BLaER1 (cell line): ENCODE data around the gene NCAPG2.
A peak's percentile ranks its signal among the peaks of the same experiment; 100 is the strongest.
"Not testable (repeated sequence)": the region's sequence is repeated elsewhere in the genome, so short reads cannot be mapped to it uniquely, and the experiment has no call there.

ENCODE experiments used
- H3K27ac ChIP-seq: shearing (Covaris generic); formaldehyde crosslinking; 2 replicates; pipeline ENCODE4 v1.8.1; 2022
- H3K27me3 ChIP-seq: shearing (Covaris generic); formaldehyde crosslinking; 2 replicates; pipeline ENCODE4 v1.8.1; 2022
- H3K36me3 ChIP-seq: shearing (Covaris generic); formaldehyde crosslinking; 2 replicates; pipeline ENCODE4 v1.8.1; 2022
- H3K4me1 ChIP-seq: shearing (Covaris generic); formaldehyde crosslinking; 2 replicates; pipeline ENCODE4 v1.8.1; 2022
- H3K4me2 ChIP-seq: shearing (Covaris generic); formaldehyde crosslinking; 2 replicates; pipeline ENCODE4 v1.8.1; 2022
- H3K4me3 ChIP-seq: shearing (Covaris generic); formaldehyde crosslinking; 2 replicates; pipeline ENCODE4 v1.8.1; 2022
- H3K9ac ChIP-seq: shearing (Covaris generic); formaldehyde crosslinking; 2 replicates; pipeline ENCODE4 v1.8.1; 2022
- H3K9me3 ChIP-seq: shearing (Covaris generic); formaldehyde crosslinking; 2 replicates; pipeline ENCODE4 v1.8.1; 2022
- H4K20me1 ChIP-seq: shearing (Covaris generic); formaldehyde crosslinking; 2 replicates; pipeline ENCODE4 v1.8.1; 2022
- Cebpa-rat ChIP-seq: shearing (Covaris generic); IDR thresholded peaks from 2 replicates; pipeline ENCODE4 v1.8.1; 2022

Gene NCAPG2

DNA sequence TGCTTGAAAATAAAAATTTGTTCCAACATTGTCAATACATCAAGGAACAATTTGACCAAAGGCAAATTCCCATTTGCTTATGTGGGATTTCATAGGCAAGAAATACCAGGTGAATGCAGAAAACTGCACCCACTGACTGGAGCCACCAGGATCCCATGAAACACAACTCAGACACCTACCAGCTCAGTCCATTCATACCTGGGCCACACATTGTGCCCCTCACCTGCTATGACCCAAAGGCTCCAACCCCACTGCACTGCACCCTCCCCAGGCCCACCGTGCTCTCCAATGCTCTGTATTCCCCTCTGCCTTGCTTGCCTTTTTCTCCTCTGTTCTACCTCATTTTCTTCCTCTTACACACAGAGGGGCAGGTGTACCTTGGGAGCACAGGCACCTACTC is 5.3 kb downstream of the NCAPG2 start:
- no peak overlapping the region for H3K9ac ChIP-seq
- peaks cover 45% of the 10 kb centered on the region for H3K4me1 ChIP-seq
- H3K9me3 ChIP-seq, result no peaks in the 10 kb centered on the region
- H3K27me3 ChIP-seq, result no peaks in the 10 kb centered on the region
- no peak overlapping the region for H3K4me2 ChIP-seq
- TF ChIP-seq Cebpa-rat, result no peak
- H3K36me3 ChIP-seq, result peaks cover 74% of the 10 kb centered on the region
- H3K4me3 ChIP-seq, result no peak overlapping the region
- H3K27ac ChIP-seq, result no peak overlapping the region
- peaks cover 31% of the 10 kb centered on the region for H4K20me1 ChIP-seq

DNA sequence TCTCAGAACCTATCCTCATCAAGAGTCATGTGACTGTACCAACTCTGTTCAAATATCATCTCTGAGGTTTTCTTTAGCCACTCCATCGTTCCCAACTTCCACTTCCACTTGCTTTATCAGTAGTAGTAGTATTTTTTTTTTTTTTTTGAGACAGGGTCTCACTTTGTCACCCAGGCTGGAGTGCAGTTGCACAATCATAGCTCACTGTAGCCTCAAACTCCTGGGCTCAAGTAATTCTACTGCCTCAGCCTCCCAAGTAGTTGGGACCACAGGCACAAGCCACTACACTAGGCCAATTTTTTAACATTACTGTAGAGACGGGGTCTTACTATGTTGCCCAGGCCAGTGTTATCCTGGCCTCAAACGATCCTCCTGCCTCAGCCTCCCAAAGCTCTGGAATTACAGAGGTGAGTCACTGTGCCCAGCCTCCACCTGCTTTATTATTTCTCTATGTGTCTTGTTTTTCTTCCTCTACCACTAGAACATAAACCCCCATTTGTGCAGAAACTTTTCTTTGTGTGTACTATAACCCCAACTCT is 5.9 kb downstream of the NCAPG2 start:
- Histone ChIP-seq H4K20me1 (peaks cover 34% of the 10 kb centered on the region), H3K36me3 (peaks cover 80% of the 10 kb centered on the region), H3K27me3 (no peaks in the 10 kb centered on the region), H3K4me1 (peaks cover 40% of the 10 kb centered on the region), H3K4me3 (no peak overlapping the region), H3K9ac (no peak overlapping the region), H3K27ac (no peak overlapping the region), H3K9me3 (no peaks in the 10 kb centered on the region), H3K4me2 (no peak overlapping the region)
- no peak for TF ChIP-seq Cebpa-rat

DNA sequence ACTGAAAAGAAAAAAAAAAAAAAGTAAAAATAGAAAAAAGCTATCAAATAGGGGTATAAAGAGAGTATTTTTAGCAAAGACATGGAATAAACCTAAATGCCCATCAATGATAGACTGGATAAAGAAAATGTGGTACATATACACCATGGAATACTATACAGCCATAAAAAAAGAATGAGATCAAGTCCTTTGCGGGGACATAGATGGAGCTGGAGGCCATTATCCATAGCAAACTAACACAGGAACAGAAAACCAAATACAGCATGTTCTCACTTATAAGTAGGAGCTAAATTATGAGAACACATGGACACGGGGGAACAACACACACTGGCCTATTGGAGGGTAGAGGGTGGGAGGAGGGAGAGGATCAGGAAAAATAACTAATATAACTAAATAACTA is 7.0 kb downstream of the NCAPG2 start:
- H3K9me3 ChIP-seq, H3K9ac ChIP-seq, H3K4me3 ChIP-seq, H3K4me2 ChIP-seq, H3K27me3 ChIP-seq, H3K27ac ChIP-seq: not testable (repeated sequence)
- Histone ChIP-seq H3K4me1 (peaks cover 29% of the 10 kb centered on the region), H3K36me3 (peaks cover 83% of the 10 kb centered on the region), H4K20me1 (peaks cover 34% of the 10 kb centered on the region)

DNA sequence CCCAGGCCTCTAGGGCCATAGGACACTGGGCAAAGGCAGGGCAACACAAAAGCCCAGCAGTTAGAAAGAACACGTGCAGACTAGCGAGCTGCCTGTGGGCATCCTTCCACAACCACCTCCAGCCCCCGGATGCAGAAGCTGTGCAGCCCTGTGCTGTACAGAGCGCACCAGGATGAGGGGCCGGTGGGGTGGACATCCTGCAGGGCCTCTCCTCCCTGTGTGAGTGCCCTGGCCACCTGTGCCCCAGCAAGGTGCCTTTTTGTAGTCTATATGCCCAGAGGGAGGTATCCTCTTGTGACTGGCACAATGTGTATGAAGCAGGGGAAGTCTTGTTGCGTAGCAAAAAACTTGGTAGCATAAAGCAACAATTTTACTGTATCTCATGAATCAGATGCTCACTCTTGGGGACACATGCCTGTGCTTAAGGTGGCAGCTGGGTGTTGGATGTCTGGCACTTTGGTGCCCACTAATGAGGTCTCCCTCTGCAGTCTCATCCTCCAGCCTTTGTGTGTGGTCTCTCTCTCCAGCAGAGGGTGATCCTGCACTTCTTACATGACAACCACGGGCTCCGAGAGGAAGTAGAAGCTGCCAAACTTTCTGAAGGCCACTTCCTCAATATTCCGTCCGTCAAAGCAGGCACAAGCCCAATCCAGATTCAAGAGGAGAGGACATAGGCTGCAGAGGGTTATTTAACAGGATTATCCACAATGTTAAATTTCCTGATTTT is 8.7 kb downstream of the NCAPG2 start:
- peak overlapping the region; percentile 35 for H3K4me2 ChIP-seq

DNA sequence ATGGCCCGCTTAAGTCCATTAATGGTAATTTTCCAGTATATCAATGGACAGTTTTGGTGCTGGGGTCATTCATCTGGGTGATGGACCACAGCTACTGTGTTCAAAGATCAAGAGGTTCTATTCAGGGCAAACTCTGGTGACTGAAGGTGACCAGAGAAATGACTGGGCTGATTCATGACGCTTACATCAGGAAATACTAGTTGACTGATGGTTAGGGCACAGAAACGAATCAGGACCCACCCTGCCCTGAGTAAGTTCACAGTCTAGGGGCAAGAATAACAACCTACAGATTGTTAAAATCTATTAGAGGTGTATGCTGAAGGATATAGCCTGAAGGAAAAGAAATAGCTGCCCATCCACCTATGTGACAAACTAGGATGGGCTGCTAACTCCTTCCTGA is 9.5 kb downstream of the NCAPG2 start:
- Histone ChIP-seq H3K4me3 (no peak overlapping the region), H3K9ac (0 out of 2 replicates have a peak overlapping the region, but pooled peaks have one; percentile 6), H4K20me1 (peaks cover 29% of the 10 kb centered on the region), H3K27ac (no peak overlapping the region), H3K4me2 (no peak overlapping the region), H3K4me1 (peaks cover 14% of the 10 kb centered on the region), H3K27me3 (no peaks in the 10 kb centered on the region), H3K36me3 (peaks cover 83% of the 10 kb centered on the region), H3K9me3 (no peaks in the 10 kb centered on the region)
- TF ChIP-seq Cebpa-rat, result no peak

More for the DNA sequence above, 8.7 kb downstream of the NCAPG2 start:
- H3K27ac ChIP-seq, result no peak overlapping the region
- no peak overlapping the region for H3K4me3 ChIP-seq
- H3K36me3 ChIP-seq, result peaks cover 81% of the 10 kb centered on the region
- H3K9ac ChIP-seq, result 0 out of 2 replicates have a peak overlapping the region, but pooled peaks have one; percentile 6
- no peaks in the 10 kb centered on the region for H3K27me3 ChIP-seq
- TF ChIP-seq Cebpa-rat, result no peak
- peaks cover 32% of the 10 kb centered on the region for H4K20me1 ChIP-seq
- H3K4me1 ChIP-seq, result peaks cover 17% of the 10 kb centered on the region
- H3K9me3 ChIP-seq, result no peaks in the 10 kb centered on the region

DNA sequence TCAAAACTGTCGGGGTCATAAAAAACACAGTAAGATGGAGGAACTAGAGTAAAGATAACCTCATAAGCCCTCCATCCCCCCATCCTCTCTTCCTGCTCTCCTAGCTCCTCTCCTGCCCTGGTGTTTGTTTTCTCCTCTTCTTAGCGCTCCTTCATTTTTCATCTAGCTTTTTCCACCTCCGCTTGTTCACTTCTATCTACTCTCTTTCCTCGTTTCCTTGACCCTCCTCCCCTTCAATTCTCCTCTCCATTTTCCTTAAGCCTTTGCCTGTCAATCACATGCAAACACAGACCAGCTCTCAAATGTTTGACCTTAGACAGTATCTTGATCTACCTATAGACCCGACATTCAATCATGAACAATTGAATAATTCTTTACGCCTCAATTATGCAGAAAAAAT is 10.0 kb downstream of the NCAPG2 start:
- H3K9me3 ChIP-seq, result no peaks in the 10 kb centered on the region
- H3K4me3 ChIP-seq, result no peak overlapping the region
- no peaks in the 10 kb centered on the region for H3K27me3 ChIP-seq
- no peak overlapping the region for H3K4me2 ChIP-seq
- peaks cover 14% of the 10 kb centered on the region for H3K4me1 ChIP-seq
- peaks cover 81% of the 10 kb centered on the region for H3K36me3 ChIP-seq
- H4K20me1 ChIP-seq, result peaks cover 29% of the 10 kb centered on the region
- TF ChIP-seq Cebpa-rat, result no peak
- no peak overlapping the region for H3K27ac ChIP-seq
- H3K9ac ChIP-seq, result no peak overlapping the region

DNA sequence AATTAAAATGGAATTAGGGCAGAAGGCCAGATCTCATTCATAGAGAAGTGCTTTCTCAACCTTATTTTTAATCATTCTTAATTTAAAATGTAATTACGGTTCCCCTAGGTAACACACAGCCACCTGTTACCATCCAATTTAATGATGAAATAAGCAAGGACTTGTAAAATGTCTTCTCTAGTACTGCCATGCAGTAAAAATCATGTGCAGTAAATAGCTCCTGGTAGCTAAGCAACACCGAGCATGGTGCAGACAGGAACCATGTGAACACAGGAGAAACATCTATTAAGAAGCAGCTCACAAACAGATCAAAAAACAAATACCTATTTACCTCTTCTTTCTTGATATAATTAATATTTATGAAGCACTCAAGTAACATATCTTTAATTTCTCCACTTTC is 15.1 kb downstream of the NCAPG2 start:
- Histone ChIP-seq H3K9me3 (no peaks in the 10 kb centered on the region), H3K27ac (no peak overlapping the region), H3K9ac (no peak overlapping the region), H4K20me1 (peaks cover 5% of the 10 kb centered on the region; the same call in 1 of the 2 replicates), H3K4me3 (no peak overlapping the region), H3K36me3 (peaks cover 92% of the 10 kb centered on the region), H3K4me2 (no peak overlapping the region), H3K4me1 (no peaks in the 10 kb centered on the region), H3K27me3 (no peaks in the 10 kb centered on the region)
- TF ChIP-seq Cebpa-rat, result no peak

DNA sequence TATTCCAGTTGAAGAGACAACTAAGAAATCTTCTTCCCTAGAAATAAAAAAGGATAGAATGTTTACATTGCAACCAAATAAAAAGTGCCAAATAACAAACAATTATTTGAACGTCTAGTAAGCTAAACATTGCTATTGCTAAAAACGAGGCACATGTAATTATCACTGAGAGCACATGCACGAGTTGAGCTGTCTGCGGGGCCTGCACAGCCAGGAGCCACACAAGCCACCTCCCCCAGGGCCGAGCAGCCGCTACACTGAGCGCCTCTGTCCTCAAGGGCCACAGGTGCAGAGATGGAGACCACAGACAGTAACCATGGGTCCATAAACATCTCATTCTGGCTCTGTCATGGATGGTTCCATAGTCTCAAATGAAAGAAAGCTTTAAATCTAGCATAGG is 17.2 kb downstream of the NCAPG2 start:
- Histone ChIP-seq H3K9me3 (no peaks in the 10 kb centered on the region), H3K27me3 (no peaks in the 10 kb centered on the region), H3K4me2 (no peak overlapping the region), H3K9ac (no peak overlapping the region), H3K27ac (no peak overlapping the region), H3K36me3 (peaks cover 93% of the 10 kb centered on the region), H4K20me1 (no peaks in the 10 kb centered on the region), H3K4me3 (no peak overlapping the region), H3K4me1 (no peaks in the 10 kb centered on the region)
- TF ChIP-seq Cebpa-rat, result no peak

DNA sequence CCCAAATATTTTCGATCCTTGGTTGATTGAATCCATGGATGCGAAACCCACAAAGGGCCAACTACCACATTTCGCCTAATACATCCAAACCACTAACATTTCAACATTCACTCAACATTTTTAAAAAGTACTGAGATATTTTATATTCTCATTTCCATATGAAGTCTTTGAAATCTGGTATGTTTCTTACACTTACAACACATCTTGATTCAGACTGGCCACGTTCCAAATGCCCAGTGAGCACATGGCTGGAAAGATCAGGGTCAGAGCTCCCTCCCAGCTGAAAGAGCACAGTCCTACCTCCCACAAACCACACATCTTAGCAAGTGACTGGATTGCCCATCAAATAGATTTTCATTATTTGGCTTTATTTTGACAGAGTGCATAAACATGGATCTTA is 18.9 kb downstream of the NCAPG2 start:
- no peaks in the 10 kb centered on the region for H3K27me3 ChIP-seq
- H3K9ac ChIP-seq, result no peak overlapping the region
- peaks cover 84% of the 10 kb centered on the region for H3K36me3 ChIP-seq
- H3K27ac ChIP-seq, result no peak overlapping the region
- no peaks in the 10 kb centered on the region for H3K9me3 ChIP-seq
- TF ChIP-seq Cebpa-rat, result no peak
- H3K4me1 ChIP-seq, result no peaks in the 10 kb centered on the region
- H4K20me1 ChIP-seq, result no peaks in the 10 kb centered on the region
- H3K4me2 ChIP-seq, result no peak overlapping the region
- no peak overlapping the region for H3K4me3 ChIP-seq

DNA sequence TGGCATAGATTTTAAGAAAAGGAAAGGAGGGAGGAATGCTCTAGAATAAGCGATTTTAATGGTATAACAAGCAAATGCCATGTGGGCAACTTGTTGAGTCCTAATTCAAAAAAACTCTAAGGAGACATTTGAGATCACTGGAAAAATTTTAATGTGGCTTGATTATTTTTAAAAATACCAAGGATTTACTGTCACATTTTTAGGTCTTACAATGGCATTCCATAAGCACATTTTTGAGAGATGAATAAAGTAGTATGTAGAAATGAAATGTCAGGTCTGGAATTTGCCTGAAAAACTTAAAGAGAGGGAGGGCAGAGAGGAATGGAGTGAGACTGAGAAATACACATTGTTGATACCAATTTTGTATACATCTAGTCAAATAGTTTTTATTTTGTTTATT is 20.3 kb downstream of the NCAPG2 start:
- no peaks in the 10 kb centered on the region for H3K9me3 ChIP-seq
- no peaks in the 10 kb centered on the region for H3K4me1 ChIP-seq
- H3K4me3 ChIP-seq, result no peak overlapping the region
- no peaks in the 10 kb centered on the region for H4K20me1 ChIP-seq
- H3K9ac ChIP-seq, result no peak overlapping the region
- no peak overlapping the region for H3K4me2 ChIP-seq
- TF ChIP-seq Cebpa-rat, result no peak
- no peak overlapping the region for H3K27ac ChIP-seq
- H3K36me3 ChIP-seq, result peaks cover 86% of the 10 kb centered on the region
- no peaks in the 10 kb centered on the region for H3K27me3 ChIP-seq
